ENCODE measurements around the gene MAST4.
A peak's percentile ranks its signal among the peaks of the same experiment; 100 is the strongest.

The MAST4 gene

GRCh38 chr5:67045816-67046740, 449.9 kb downstream of the MAST4 start:
- no peak overlapping the region for H3K27ac ChIP-seq (ENCODE audit: poor library complexity, severe bottlenecking)
- no peaks in the 10 kb centered on the region for H3K9me3 ChIP-seq (ENCODE audit: severe bottlenecking)
- DNase-seq (ENCODE audit: low spot score) (no peak), ATAC-seq (ENCODE audit: low read depth) (no peak)
- TF ChIP-seq, protein P1, sequence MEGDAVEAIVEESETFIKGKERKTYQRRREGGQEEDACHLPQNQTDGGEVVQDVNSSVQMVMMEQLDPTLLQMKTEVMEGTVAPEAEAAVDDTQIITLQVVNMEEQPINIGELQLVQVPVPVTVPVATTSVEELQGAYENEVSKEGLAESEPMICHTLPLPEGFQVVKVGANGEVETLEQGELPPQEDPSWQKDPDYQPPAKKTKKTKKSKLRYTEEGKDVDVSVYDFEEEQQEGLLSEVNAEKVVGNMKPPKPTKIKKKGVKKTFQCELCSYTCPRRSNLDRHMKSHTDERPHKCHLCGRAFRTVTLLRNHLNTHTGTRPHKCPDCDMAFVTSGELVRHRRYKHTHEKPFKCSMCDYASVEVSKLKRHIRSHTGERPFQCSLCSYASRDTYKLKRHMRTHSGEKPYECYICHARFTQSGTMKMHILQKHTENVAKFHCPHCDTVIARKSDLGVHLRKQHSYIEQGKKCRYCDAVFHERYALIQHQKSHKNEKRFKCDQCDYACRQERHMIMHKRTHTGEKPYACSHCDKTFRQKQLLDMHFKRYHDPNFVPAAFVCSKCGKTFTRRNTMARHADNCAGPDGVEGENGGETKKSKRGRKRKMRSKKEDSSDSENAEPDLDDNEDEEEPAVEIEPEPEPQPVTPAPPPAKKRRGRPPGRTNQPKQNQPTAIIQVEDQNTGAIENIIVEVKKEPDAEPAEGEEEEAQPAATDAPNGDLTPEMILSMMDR (IDR thresholded peaks at IDR 0.05; ENCODE audit: poor library complexity, severe bottlenecking), result no peak
- H3K36me3 ChIP-seq (ENCODE audit: low read depth), result no peaks in the 10 kb centered on the region
- H3K4me3 ChIP-seq (ENCODE audit: severe bottlenecking), result no peak overlapping the region
- no peaks in the 10 kb centered on the region for H3K4me1 ChIP-seq (ENCODE audit: insufficient read depth, poor library complexity, severe bottlenecking)
- no peaks in the 10 kb centered on the region for H3K27me3 ChIP-seq (ENCODE audit: insufficient read depth, poor library complexity, severe bottlenecking)

DNA sequence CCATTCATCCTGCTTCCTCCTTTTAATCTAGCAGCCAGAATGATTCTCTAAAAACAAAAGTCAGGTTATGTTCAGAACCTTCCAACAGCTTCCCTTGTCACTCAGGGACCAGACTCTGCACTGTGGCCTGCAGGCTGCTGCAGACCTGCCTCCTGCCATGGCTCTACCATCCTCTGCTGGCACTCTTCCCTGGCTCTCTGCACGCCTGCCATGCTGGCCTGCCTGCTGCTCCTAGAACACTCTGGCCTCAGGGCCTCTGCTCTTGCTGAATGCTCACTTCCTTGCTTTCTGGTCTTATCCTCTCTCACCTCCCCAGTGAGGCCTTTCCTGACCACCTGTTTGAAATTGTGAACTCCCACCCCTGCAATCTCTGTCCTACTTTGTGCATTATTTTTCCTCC, 451.0 kb downstream of the MAST4 start:
- no peak overlapping the region for H3K4me3 ChIP-seq (ENCODE audit: severe bottlenecking)
- peaks cover 10% of the 10 kb centered on the region for H3K4me1 ChIP-seq (ENCODE audit: insufficient read depth, poor library complexity, severe bottlenecking)
- H3K27ac ChIP-seq (ENCODE audit: poor library complexity, severe bottlenecking), result no peak overlapping the region
- ATAC-seq (ENCODE audit: low read depth) (peak; percentile 25; the same call in 1 of the 3 replicates), DNase-seq (ENCODE audit: low spot score) (no peak)
- no peaks in the 10 kb centered on the region for H3K9me3 ChIP-seq (ENCODE audit: severe bottlenecking)
- H3K36me3 ChIP-seq (ENCODE audit: low read depth), result no peaks in the 10 kb centered on the region
- H3K27me3 ChIP-seq (ENCODE audit: insufficient read depth, poor library complexity, severe bottlenecking), result no peaks in the 10 kb centered on the region
- TF ChIP-seq, protein P1 (IDR thresholded peaks at IDR 0.05; ENCODE audit: poor library complexity, severe bottlenecking), result no peak

- TF ChIP-seq, protein P1 (IDR thresholded peaks at IDR 0.05; ENCODE audit: poor library complexity, severe bottlenecking), result no peak
- ATAC-seq (ENCODE audit: low read depth), result no peak
- H3K27me3 ChIP-seq (ENCODE audit: insufficient read depth, poor library complexity, severe bottlenecking), result no peaks in the 10 kb centered on the region
- peaks cover 12% of the 10 kb centered on the region for H3K4me1 ChIP-seq (ENCODE audit: insufficient read depth, poor library complexity, severe bottlenecking)
- H3K9me3 ChIP-seq (ENCODE audit: severe bottlenecking), result no peaks in the 10 kb centered on the region
- H3K4me3 ChIP-seq (ENCODE audit: severe bottlenecking), result no peak overlapping the region
- no peak overlapping the region for H3K27ac ChIP-seq (ENCODE audit: poor library complexity, severe bottlenecking)
- no peak for DNase-seq (ENCODE audit: low spot score)
- H3K36me3 ChIP-seq (ENCODE audit: low read depth), result no peaks in the 10 kb centered on the region
Observed at GRCh38 chr5:67047616-67048015, 451.4 kb downstream of the MAST4 start.

GRCh38 chr5:67050125-67050524, 453.9 kb downstream of the MAST4 start:
- H3K4me3 ChIP-seq (ENCODE audit: severe bottlenecking), result no peak overlapping the region
- no peaks in the 10 kb centered on the region for H3K27me3 ChIP-seq (ENCODE audit: insufficient read depth, poor library complexity, severe bottlenecking)
- peaks cover 12% of the 10 kb centered on the region for H3K4me1 ChIP-seq (ENCODE audit: insufficient read depth, poor library complexity, severe bottlenecking)
- DNase-seq (ENCODE audit: low spot score), result no peak
- no peaks in the 10 kb centered on the region; the same call in 1 of the 2 replicates for H3K36me3 ChIP-seq (ENCODE audit: low read depth)
- TF ChIP-seq, protein P1 (IDR thresholded peaks at IDR 0.05; ENCODE audit: poor library complexity, severe bottlenecking), result no peak
- no peak for ATAC-seq (ENCODE audit: low read depth)
- H3K27ac ChIP-seq (ENCODE audit: poor library complexity, severe bottlenecking), result no peak overlapping the region
- H3K9me3 ChIP-seq (ENCODE audit: severe bottlenecking), result no peaks in the 10 kb centered on the region

DNA sequence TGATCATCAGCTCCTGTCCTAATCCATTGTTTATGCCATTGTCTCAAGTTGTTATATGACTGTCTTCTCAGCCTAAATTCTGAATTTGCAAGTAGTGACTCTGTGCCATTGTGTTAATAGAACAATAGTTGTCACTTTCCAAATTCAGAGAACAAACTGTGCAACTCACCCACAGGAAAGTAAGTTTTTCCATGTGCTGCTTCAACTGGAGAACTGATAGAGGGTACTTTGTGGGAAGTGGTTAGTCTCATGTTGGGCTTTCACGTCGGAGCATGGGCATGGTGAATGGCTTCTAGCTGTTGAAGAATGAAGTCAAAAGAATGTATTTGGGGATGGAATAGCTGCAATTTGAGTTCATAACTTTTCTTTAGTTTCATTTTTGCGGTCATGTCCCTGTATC, 454.4 kb downstream of the MAST4 start:
- no peak for ATAC-seq (ENCODE audit: low read depth)
- H3K4me1 ChIP-seq (ENCODE audit: insufficient read depth, poor library complexity, severe bottlenecking), result peaks cover 12% of the 10 kb centered on the region

More for the DNA sequence above, 454.4 kb downstream of the MAST4 start:
- Histone ChIP-seq H3K27ac (ENCODE audit: poor library complexity, severe bottlenecking) (no peak overlapping the region), H3K9me3 (ENCODE audit: severe bottlenecking) (no peaks in the 10 kb centered on the region), H3K4me3 (ENCODE audit: severe bottlenecking) (no peak overlapping the region), H3K27me3 (ENCODE audit: insufficient read depth, poor library complexity, severe bottlenecking) (no peaks in the 10 kb centered on the region), H3K36me3 (ENCODE audit: low read depth) (no peaks in the 10 kb centered on the region; the same call in 1 of the 2 replicates)
- no peak for DNase-seq (ENCODE audit: low spot score)
- TF ChIP-seq, protein P1 (IDR thresholded peaks at IDR 0.05; ENCODE audit: poor library complexity, severe bottlenecking), result no peak

All from RWPE2 (cell line).